22Rv1 (cell line): ENCODE results near the gene GHRL.

ENCODE experiments used
- CTCF ChIP-seq: fragments of 450-650 bp; IDR thresholded peaks from 2 replicates; pipeline ENCODE4 v1.5.1; 2017; ENCODE audit warnings: mild to moderate bottlenecking
- ZFX ChIP-seq: fragments of 450-650 bp; IDR thresholded peaks from 2 replicates; pipeline ENCODE4 v1.6.1; 2017; ENCODE audit warnings: antibody characterized with exemption, borderline replicate concordance

- TF ChIP-seq CTCF (no peak), ZFX (no peak)
Measured at GRCh38 chr3:10341901-10342398, 49.2 kb upstream of the GHRL start.
